ENCODE data around the gene KLHL10.

The KLHL10 gene

DNA sequence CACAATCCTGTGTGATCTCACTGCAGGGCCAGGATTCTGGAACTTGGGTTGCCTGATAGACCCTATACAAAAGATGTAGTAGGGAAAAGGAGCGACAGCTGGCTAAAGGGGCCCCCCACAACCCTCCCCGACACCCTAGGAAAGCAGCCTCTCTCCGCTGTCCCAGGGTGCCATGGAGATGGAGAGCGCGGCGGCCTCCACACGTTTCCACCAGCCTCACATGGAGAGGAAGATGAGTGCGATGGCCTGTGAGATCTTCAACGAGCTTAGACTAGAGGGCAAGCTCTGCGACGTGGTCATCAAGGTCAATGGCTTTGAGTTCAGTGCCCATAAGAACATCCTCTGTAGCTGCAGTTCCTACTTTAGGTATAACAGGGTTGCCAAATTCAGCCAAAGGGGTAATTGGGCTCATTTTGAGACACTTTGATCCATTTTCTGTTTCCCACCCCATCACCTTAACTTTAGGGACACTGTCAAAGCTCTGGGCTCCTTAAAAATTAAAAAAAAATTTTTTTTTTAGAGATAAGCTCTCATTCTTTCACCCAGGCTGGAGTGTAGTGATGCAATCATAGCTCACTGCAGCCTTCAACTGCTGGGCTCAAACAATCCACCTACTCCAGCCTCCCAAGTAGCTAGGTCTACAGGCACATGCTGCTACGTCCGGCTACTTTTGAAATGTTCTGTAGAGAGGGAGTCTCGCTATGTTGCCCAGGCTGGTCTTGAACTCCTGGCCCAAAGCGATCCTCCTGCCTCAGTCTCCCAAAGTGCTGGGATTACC lies at the start of gene KLHL10:
KLHL10 (plus strand) TSS at position 65 of the 778 bp plus-strand sequence; CDS start at position 173, 108 bp downstream.
- DNase-seq (ENCODE audit: low spot score), result no peak

DNA sequence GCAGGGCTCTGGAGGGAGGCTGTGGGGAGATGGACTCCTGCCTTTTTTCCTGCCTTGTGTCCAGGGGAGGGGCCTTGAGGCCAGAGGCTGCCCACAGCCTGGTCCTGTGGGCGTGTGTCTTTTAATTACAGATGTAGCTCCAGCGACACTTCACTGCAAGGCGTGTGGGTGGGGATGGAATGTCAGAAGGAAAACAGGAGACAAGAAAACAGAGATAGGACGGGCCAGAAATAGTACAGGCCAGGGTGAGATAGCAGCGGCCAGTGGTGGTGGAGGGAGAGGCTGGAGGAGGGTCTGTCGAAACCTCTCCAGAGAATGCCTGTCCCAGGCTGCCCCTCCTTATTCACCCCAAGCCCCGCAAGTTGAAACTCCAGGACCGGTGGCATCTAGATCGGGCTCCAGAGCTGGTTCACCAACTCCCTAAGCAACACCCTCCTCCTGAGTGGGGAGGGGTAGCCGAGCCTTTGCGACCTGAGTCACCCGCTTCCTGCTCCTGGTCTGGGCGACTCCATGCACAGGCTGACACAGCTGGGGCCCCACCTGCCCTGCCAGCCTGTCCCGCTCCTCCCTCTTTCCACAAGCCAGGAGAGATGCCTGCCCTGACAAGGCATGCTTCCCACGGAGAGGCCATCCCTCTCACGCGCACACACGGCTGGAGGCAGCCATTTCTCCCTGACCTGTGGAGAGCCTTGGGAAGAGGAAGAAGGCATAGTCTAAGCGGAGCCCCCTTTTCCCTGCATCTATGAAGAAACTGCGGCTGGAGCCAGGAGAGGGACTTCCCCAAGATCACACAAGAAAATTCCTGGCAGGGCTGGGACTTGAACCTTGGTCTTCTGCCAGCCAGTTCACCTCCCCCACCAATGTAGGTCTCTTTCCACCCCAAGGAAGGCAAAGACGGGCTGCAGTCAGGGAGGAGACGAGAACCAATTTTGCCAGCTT lies 44.5 kb upstream of the KLHL10 start:
- no peak for DNase-seq (ENCODE audit: low spot score)

DNA sequence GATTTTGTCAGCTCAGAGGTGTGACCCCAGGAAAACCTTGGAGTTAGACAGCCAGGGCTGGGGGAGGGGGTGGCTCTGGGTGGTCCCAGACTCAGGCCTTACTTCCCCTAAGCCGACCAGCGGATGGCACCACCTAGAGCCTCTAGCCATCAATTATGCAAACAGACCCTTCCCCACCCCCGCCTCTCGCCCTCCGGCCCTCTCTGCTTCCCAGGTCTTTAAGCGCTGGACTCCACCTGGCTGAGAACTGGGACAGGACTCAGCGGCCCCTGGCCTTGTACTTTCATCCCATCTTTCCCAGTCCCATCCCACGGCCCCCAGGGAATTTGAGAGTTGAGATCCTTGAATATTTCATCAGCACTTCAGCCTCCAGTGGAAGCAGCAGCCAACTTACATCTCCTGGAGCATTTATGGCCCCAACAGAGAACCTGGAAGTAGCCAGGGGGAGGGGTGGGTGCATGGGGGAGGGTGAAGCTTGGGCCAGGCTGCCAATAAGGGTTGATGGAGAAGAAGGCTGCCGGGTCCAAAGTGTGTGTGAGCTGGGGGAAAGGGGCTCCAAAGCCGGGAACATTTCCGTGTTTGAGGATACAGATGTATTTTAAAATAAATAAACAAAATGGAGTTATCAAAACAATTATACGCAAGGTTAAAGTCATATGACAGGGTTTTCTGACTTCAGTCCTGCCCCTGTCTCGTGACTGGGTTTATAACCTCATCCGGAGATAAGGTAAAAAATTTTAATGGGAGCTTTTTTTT lies 43.7 kb upstream of the KLHL10 start:
- DNase-seq (ENCODE audit: low spot score), result no peak

DNA sequence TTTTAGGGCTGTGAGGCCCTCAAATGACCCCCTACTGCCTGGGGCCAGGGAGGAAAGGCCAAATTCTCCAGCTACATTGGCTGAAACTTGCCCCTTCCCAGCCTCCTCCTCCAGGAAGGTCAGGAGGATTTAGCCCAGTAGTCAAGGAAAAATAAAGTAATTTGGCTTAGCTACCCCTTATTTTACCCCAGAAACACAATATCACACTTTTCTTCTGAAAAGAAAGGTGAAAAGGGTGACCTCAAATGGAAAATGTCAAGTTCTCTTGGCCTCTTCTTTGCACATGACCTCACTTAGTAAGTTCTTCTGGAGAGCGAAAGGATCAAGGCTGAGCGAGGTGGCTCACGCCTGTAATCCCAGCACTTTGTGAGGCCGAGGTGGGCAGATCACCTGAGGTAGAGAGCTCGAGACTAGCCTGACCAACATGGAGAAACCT lies 43.1 kb upstream of the KLHL10 start:
- no peak for DNase-seq (ENCODE audit: low spot score)

DNA sequence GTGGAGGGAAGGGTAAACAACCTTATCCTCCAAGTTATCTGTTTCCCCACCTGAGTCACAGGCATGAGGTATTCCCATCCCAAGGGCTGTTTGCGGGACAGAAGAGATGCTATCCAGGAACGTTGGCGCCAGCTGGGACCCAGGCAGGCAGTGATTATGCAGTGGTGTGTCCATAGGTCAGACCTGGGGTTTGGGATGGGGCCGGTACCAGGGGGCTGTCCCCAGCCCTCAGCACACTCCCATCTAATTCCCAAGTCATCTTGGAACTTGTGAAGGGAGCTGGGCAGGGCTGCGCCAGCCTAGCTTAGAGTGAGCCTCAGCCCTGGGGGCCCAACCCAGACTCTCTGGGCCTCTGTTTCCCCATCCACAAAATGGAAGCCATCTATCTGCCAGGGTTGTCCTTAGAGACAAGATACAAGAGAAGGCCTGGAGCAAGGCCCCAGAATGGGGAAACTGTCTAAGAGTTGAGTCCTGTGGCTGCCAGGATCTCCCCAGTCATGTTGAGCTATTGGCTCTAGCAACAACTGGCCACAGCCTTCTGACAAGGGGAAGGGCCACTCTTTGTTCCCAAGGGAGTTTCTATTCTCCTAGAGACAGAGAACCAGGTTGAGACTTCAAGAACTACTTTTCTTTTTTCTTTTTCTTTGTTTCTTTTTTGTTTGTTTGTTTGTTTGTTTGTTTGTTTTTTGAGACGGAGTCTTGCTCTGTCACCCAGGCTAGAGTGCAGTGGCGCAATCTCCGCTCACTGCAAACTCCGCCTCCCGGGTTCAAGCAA lies 41.3 kb upstream of the KLHL10 start:
- no peak for DNase-seq (ENCODE audit: low spot score)

DNA sequence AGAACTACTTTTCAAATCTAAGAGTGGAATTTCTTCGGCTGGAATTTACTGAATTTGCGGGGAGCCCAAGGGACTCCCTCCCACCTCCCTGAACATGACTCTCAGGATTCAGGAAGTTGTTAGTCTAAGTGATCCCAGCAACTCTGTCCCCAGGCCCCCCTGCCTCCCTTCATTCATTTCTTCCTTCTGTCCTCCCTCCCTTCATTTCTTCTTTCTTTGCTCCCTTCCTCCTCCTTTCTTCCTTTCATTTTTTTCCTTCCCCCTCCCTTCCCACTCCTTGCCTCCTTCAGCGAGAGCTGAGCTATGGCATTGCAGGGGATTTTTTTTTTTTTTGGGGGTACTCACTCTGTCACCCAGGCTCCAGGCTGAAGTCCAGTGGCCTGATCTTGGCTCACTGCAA lies 40.2 kb upstream of the KLHL10 start:
- no peak for DNase-seq (ENCODE audit: low spot score)

DNA sequence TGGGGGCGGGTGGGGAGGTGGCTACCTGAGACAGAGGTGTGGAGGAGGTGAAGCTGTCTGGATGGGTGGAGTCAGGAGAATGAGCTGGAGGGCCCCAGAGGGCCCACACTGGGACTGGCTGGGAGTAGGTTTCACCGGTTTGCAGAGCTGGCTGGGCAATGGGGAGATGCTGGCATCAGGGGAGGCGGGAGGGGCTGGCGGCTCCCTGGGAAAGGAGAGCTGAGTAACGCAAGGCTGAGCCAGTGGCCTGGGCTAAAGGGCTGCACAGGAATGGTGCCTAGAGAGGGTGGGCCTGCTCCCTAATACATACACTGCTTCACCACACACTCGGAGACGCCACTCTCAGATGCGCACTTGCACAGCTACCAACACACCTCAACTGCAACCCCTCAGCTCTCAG lies 38.3 kb upstream of the KLHL10 start:
- no peak for DNase-seq (ENCODE audit: low spot score)

DNA sequence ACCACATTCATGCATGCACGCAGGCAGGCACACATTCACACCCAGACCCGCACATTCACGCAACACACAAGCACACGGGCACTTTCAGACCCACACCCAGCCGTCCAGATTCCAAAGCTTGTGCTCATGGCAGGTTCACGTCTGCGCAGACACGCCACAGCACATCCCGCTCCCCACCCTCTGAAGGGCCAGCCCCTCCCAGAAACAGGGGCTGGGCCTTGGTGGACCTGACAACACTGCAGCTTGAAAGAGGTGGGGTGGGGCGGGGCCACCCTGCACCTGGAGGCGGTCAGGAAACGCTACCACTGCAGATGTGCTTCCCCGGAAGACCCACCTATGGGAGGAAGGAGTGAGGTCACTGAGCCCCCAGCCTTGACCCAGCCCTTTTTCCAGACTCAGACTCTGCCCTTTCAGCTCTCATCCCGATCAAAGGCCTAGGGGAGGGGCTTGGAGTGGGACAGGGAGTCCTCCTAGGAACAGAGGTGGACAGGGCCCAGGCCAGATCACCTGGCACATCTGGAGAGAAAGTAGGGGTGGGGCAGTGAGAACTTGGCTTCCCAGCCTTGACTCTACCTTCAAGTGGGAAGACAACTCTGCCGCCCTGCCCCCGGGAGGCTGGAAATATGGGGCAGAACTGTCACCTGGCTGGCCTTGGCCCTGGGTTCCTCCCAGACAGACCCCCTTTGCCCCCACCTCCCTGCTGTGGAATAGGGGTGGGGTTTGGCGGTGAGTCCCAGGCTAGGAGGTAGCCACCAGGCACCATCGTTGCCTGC lies 36.8 kb upstream of the KLHL10 start:
- peak; percentile 77 for DNase-seq (ENCODE audit: low spot score)

DNA sequence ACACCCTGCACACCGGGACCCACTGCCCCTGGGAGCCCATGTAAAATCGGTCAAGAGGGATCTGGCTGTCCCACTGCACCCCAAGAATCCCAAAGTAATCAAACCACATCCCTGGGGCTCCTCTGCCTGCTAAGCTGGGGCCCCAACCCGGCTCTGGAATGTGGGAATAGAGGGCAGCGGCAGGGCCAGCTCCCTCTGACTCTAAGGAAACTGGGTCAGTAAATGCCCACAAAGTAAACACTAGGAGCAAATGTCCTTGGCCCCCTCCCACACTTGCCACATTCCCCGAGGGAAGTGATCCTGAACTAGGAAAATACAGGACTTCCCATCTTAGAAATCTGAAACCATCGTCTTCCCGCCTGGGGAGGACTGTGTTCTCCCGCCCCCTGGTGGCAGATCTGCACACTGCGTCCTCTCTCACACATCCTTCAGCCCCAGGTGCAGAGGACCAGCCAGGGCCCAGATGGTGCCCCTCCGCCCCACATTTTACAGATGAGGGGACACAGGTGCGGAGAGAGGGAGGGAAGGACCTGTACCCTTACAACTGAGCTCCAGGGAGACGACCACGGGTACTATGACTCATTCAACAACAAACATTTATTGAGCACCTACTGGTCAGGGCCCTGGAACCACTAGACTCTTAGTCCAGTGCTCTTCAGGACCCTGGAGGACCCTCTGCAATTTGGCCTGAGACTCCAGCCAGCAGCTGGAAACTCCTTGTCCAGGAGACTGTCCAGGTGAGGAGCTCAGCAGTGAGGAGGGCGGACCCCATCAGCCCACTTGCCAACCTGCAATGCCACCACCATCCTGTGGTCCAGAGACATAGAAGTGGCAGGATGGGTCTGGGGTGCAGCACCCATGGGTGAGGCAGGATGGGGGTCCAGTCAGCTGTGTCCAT lies 36.0 kb upstream of the KLHL10 start:
- peak; percentile 85 for DNase-seq (ENCODE audit: low spot score)

DNA sequence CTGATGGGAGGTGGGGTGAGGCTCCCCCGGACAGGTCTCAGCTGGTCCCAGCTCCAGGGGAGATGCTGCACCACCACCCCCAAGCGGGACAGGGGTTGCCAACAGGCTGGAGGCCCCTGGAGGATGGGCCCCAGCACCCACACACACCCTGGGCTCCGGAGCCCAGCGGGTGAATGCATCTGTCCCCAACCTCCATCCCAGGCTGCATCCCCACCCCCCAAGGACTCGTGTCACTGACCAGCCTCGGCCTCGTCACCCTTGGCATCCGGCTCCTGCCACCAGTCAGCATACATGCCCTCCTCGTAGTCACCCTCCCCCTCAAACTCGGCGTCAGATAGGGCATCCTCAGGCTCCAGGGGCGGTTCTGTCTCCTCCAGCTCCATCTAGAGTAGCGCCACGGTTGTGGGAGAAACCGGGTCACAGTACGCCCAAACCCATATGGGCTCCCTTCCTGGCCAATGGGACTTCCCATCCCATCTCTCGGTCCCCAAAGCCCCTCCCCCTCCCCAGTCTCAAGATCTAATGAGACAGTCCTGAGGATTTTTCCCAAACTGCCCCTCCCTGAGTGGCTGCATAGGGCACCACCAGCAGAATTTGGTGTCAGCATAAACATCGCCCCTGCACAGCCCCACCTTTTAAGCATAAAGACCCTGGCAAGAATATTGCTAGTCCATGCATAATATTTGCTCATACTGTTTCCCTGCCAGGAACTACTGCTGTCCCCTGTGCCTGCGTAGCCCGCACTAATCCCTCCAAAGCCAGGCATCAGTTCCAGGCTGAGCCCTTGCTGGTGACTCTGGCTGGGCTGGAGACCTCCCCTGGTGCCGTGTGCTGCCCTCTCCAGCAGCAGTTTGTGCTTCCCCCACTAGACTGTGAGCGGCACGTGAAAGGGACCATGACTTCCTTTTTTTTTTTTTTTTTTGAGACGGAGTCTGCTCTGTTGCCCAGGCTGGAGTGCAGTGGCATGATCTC lies 34.3 kb upstream of the KLHL10 start:
- no peak for DNase-seq (ENCODE audit: low spot score)

DNA sequence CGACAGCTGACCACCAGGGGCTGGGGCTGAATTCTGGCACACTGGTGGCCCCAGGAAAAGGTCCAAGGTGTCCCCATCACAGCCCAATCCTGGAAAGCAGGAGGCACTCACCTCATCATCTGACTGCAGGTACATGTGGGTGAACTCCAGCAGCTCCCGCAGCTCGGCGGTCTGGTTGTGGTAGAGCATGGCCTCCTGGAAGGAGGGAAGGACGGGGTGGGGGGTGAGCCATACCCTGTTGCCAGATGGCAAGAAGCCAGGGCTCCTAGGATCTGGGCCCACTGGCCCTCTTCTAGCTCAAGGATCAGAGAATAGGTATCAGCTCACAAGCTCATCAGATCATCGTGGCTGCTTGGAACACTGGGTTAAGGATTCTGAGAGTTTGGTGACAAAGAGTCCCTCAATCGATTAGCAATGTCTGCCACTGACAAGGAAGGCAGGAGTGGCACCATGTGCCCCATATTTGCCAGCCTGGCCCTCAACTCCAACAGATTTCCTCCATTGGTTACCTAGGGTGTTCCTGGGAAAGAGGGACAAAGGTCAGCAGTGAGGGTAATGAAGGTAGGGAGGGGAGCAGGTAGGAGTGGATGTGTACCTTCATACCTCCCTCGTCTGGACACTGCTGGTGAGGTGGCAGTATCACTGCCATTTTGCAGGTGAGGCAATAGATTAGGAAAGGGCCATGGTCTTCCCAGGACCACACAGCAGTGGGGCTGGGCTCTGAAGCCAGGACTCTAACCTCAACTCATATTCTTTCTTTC lies 30.8 kb upstream of the KLHL10 start:
- no peak for DNase-seq (ENCODE audit: low spot score)

DNA sequence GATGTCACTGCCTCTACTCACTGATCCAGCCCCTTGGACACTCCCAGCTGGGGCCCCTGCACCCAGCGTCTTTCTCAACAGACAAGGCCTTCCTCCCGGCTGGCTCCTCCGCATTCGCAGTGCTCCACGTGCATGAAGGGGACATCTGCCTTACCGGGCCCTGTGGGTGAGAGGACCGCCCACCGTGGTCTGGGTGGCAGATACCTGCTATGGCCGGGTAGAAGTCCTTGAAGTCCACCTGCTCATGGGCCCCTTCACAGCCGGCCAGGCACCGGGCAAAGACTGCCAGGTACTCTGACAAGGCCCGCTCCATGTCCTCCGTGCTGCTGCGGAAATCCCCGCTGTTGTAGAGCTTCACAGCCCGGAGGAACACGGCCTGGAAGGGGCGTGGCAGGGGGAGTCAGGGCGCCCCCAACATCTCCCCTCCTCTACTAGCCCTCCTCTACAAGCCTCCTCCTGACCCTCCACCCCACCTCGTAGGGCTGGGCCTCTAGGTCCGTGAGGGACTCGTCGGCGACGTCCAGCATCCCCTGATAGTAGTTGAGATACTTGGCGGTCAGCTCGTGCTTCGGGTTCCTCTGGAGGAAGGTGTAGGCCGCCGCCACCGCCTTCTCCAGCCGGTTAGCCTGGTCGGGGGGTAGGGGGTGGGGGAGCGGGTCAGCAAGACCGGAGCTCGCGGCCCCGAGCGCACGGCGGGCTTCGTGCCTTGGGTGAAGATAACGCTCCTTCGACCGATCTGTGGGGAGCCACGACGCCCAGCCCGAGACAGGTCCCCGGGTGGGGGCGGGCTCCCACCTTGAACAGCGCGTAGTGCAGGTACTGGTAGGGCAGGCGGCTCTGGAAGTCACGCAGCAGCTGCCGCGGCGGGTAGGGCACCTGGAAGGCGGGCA lies 26.7 kb upstream of the KLHL10 start:
- peak; percentile 57 for DNase-seq (ENCODE audit: low spot score)

DNA sequence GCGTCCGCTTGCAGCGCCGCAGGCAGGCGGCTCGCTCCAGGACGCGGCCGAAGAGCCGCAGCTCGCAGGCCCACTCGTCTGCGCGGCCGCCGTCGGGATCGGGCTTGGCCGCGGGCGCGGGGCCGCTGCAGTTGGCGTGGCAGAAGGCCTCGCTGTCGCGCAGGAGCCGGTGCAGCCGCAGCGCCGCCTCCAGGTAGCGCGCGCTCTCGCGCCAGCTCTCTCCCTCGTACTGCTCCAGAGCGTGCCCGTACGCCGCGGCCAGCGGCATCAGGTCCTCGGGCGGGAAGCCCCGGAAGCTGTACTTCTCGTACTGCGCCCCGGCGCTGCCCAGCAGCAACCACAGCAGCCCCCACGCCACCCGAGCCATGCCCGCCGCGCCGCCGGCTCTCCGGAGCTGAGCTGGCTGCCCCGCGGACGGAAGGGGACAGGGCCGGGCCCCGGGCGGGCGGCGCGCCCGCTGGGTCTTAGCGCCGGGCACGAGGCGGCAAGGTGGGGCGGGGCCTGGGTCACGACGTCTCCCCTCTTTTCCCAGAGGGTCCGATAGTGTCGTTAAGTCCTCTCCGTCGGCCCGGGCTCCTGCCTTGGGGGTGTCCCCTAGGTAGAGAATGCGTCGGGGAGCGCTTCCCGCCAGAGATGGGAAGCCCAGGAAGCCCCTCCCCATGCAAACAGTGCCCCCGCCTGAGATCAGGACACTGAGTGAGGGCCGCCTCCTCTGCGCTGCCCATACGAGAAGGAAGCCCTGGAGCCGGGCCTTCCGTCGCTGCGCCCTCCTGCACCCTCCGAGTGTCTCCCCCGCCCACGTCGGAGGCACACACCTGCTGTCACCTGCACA lies 25.9 kb upstream of the KLHL10 start, which contains the start of gene P3H4:
P3H4 (minus strand) TSS at position 401 of the 832 bp plus-strand sequence; CDS start at position 367, 34 bp downstream.
- DNase-seq (ENCODE audit: low spot score), result peak; percentile 88

DNA sequence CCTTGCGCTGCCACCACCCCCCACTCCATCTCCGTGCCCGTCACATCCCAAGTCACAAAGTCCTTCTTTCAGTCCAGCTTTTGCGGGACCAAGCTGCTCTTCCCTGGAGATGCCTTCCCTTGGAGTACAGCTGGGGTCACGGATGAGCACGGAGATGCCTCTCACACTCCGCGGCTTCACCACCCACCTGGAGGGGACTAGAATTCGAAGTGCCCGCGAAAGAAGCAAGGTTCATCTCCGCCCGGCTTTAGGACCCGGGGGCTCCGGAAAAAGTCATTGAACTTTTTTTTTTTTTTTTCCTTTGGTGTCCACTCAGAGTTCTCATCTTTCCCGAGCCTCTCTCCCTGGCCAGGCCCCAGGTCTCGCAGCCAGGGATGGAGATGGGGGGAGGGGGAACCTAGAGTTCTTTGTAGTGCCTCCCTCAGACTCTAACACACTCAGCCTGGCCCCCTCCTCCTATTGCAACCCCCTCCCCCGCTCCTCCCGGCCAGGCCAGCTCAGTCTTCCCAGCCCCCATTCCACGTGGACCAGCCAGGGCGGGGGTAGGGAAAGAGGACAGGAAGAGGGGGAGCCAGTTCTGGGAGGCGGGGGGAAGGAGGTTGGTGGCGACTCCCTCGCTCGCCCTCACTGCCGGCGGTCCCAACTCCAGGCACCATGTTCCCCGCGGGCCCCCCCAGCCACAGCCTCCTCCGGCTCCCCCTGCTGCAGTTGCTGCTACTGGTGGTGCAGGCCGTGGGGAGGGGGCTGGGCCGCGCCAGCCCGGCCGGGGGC lies 25.1 kb upstream of the KLHL10 start, which contains the start of gene FKBP10:
FKBP10 (plus strand) TSS at position 624 of the 771 bp plus-strand sequence; CDS start at position 655, 31 bp downstream.
- DNase-seq (ENCODE audit: low spot score), result peak; percentile 92
